GM12878 (cell line): ENCODE data around the gene TEX13D. TPM values are rescaled to one million over a fixed set of nuclear protein-coding genes. Genes with fewer than 3 reads are reported as not detected.

ENCODE experiments used
- ATAC-seq: fragments of 200-7000 bp; cut with Tn5 transposase; 3 replicates; pipeline ENCODE4 v1.9.1; 2020; ENCODE audit warnings: mild to moderate bottlenecking, moderate library complexity
- BruUV-seq: library from RNA; stranded (reverse); fragments of 400-500 nt; replicated peaks from 2 replicates; lab custom pipeline; 2021; lab: Mats Ljungman, UMichigan
- CTCF ChIA-PET: fragments of 300-600 bp; sonication (Branson Sonifier 250); formaldehyde crosslinking; extraction: SDS; loops from one replicate; lab custom pipeline; 2021; ENCODE audit warnings: inconsistent platforms; lab: Yijun Ruan, JAX
- POLR2A ChIA-PET: fragments of 350-600 bp; formaldehyde crosslinking; extraction: SDS; loops from one replicate; lab custom pipeline; 2021; ENCODE audit warnings: inconsistent platforms; lab: Charles Lee
- RAD21 ChIA-PET: fragments of 300-600 bp; sonication (Branson Sonifier 250); formaldehyde crosslinking; loops from one replicate; lab custom pipeline; 2023; ENCODE audit warnings: antibody characterized with exemption; ENCODE audit not compliant: unreplicated experiment; lab: Charles Lee
- SMC1A ChIA-PET: fragments of 300-600 bp; sonication (Branson Sonifier 250); formaldehyde crosslinking; loops from one replicate; lab custom pipeline; 2023; ENCODE audit not compliant: unreplicated experiment, uncharacterized antibody; lab: Charles Lee
- DNase-seq: peaks from one replicate; pipeline ENCODE4 v3.0.0-alpha.2; 2011; ENCODE audit warnings: low read depth, low spot score
- FAIRE-seq: peaks from 3 replicates; lab custom pipeline; 2011; peaks lifted over from hg19 to GRCh38; lab: Jason Lieb, UNC
- H2AFZ ChIP-seq: 2 replicates; pipeline ENCODE4 v1.6.0; 2011; ENCODE audit warnings: low read depth, low read length, control low read depth; ENCODE audit not compliant: control insufficient read depth
- H3K27ac ChIP-seq: 2 replicates; pipeline ENCODE4 v1.5.1; 2011; ENCODE audit warnings: control low read depth; ENCODE audit not compliant: control insufficient read depth, insufficient read depth
- H3K27me3 ChIP-seq, 2 experiments: replicated peaks in 1 of 2; 2 replicates each; pipeline versions ENCODE4 v1.6.0 to v1.6.1; 2011; ENCODE audit warnings: low read length in 1 of 2; ENCODE audit not compliant: control insufficient read depth in 2 of 2, insufficient read depth in 2 of 2
- H3K36me3 ChIP-seq, 2 experiments: 2 replicates each; pipeline ENCODE4 v1.5.1; 2011; ENCODE audit warnings: low read length in 1 of 2; ENCODE audit not compliant: control insufficient read depth in 2 of 2, insufficient read depth in 2 of 2
- H3K4me1 ChIP-seq: 2 replicates; pipeline ENCODE4 v1.6.1; 2011; ENCODE audit warnings: mild to moderate bottlenecking, low read length, moderate library complexity, mixed read lengths; ENCODE audit not compliant: control insufficient read depth, insufficient read depth
- H3K4me2 ChIP-seq: 2 replicates; pipeline ENCODE4 v1.6.0; 2011; ENCODE audit warnings: control low read depth; ENCODE audit not compliant: control insufficient read depth, insufficient read depth
- H3K4me3 ChIP-seq: fragments of 200-600 bp; sonication (generic); 2 replicates; pipeline ENCODE4 v1.5.1; 2016
- H3K79me2 ChIP-seq: 2 replicates; pipeline ENCODE4 v1.6.0; 2011; ENCODE audit warnings: low read length; ENCODE audit not compliant: control insufficient read depth, insufficient read depth
- H3K9ac ChIP-seq: 2 replicates; pipeline ENCODE4 v1.8.0; 2011; ENCODE audit warnings: low read length, control low read depth, mixed read lengths; ENCODE audit not compliant: control insufficient read depth, insufficient read depth
- H3K9me3 ChIP-seq: replicated peaks from 3 replicates; pipeline ENCODE4 v1.5.1; 2011; ENCODE audit warnings: mild to moderate bottlenecking, low read length; ENCODE audit not compliant: control insufficient read depth, insufficient read depth
- H4K20me1 ChIP-seq: 2 replicates; pipeline ENCODE4 v1.6.0; 2011; ENCODE audit not compliant: control insufficient read depth, insufficient read depth
- EGR1 ChIP-seq, 2 experiments: IDR thresholded peaks; 1 replicate in 1 of 2; 2 replicates in 1 of 2; pipeline ENCODE4 v1.6.1; 2011 to 2012; ENCODE audit warnings: low read depth in 2 of 2, low read length in 2 of 2, borderline replicate concordance in 1 of 2, mild to moderate bottlenecking in 1 of 2, moderate library complexity in 1 of 2
- MTA2 ChIP-seq: fragments of 450-650 bp; IDR thresholded peaks from 2 replicates; pipeline ENCODE4 v1.6.1; 2016; ENCODE audit warnings: low read depth, mild to moderate bottlenecking, moderate library complexity
- NFYA ChIP-seq: IDR thresholded peaks from 2 replicates; pipeline ENCODE4 v1.6.1; 2011; ENCODE audit warnings: low read depth, mild to moderate bottlenecking, low read length, improper control_type of control experiment, borderline replicate concordance
- NR2C1 ChIP-seq: fragments of 450-650 bp; IDR thresholded peaks from 2 replicates; pipeline ENCODE4 v1.6.1; 2017; ENCODE audit warnings: antibody characterized with exemption, mild to moderate bottlenecking, moderate library complexity
- PAX5 ChIP-seq: IDR thresholded peaks from 2 replicates; pipeline ENCODE4 v1.6.1; 2011; ENCODE audit warnings: low read depth, low read length, borderline replicate concordance
- SREBF2 ChIP-seq: IDR thresholded peaks from 2 replicates; pipeline ENCODE4 v1.6.1; 2012; ENCODE audit warnings: mild to moderate bottlenecking, low read length
- YY1 ChIP-seq: IDR thresholded peaks from 2 replicates; pipeline ENCODE4 v1.6.1; 2011; ENCODE audit warnings: low read depth, mild to moderate bottlenecking, low read length
- ZNF384 ChIP-seq: IDR thresholded peaks from 2 replicates; pipeline ENCODE4 v1.6.1; 2012; ENCODE audit warnings: low read depth, mild to moderate bottlenecking, low read length, improper control_type of control experiment, borderline replicate concordance
- WGBS: methylation state at CpG from one replicate; pipeline ENCODE4 v1.1.6; 2016; ENCODE audit warnings: low lambda C conversion rate; ENCODE audit not compliant: insufficient replicate concordance, insufficient coverage; ENCODE audit errors: missing lambda C conversion rate; 5-methylcytosine and 5-hydroxymethylcytosine counted together
- in situ Hi-C: fragments of 300-500 bp; cut with MboI; formaldehyde crosslinking; loops from 9 replicates; pipeline ENCODE4 v1.14.3; 2018; ENCODE audit warnings: mixed read lengths
- intact Hi-C: fragments of 100-400 bp; cut with micrococcal nuclease; formaldehyde crosslinking; loops from one replicate; pipeline ENCODE4 v1.14.2; 2022; ENCODE audit not compliant: unreplicated experiment
- polyA plus RNA-seq, 11 experiments: library from polyadenylated mRNA; depleted of rRNA in 4 of 11; unstranded in 6 of 11; stranded (reverse) in 5 of 11; fragments of >200 nt; fragmentation: Nextera tagmentation in 4 of 11; fragmentation: Illumina TruSeq in 1 of 11; extraction: Ambion mirVana in 4 of 11; extraction: Trizol in 1 of 11; gene quantifications; 1 replicate in 1 of 11; 2 replicates in 10 of 11; pipeline versions ENCODE4 v1.2.1 to v1.2.3, GENCODE V29; 2011 to 2016; ENCODE audit warnings: inconsistent platforms in 2 of 11, missing spikeins in 2 of 11, low read depth in 1 of 11
- total RNA-seq, 4 experiments: library from RNA; depleted of rRNA in 3 of 4; stranded (reverse); fragments of >200 nt in 3 of 4; fragmentation: Illumina TruSeq in 1 of 4; extraction: Trizol in 1 of 4; gene quantifications; 2 replicates each; pipeline versions ENCODE4 v1.2.1 to v1.2.3, GENCODE V29; 2013 to 2021
- TF ChIP-seq, protein P1 (sequence below): fragments of 450-650 bp; IDR thresholded peaks from 2 replicates; pipeline ENCODE4 v1.6.1; 2017; ENCODE audit warnings: mild to moderate bottlenecking, moderate library complexity

Gene TEX13D
- total and polyA plus RNA-seq, 10 of the 15 experiments (the other 5 are each of a cell fraction or from before 2014, with no cell fraction given), result 0.11 to 2.9 (median 0.19) TPM; not detected in 1

DNA sequence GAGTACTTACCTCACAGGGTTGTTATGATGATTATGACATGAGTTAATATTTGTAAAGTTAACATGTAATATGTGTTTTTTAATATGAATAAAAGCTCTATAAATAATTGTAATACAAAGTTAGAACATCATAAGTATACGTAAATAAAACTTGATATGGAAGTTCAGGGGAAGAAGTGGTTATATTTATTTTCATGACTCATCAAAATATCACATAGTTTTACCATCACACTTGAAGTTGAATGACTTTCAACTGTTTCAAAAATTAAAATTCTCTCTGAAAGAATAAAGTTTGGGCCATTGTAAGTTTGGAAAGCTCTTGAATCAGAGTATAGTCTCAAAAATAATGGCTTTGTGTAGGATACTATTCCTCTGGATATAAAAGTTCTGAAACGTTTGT lies 22.2 kb downstream of the TEX13D start:
- no peaks in the 10 kb centered on the region for H3K9me3 ChIP-seq
- H2AFZ ChIP-seq, result no peak overlapping the region
- no peak for ATAC-seq
- H4K20me1 ChIP-seq, result no peaks in the 10 kb centered on the region
- WGBS, result 2% methylated on average over 2 of the region's 2 CpGs
- FAIRE-seq, result no peak
- no peak overlapping the region for H3K9ac ChIP-seq
- no peaks in the 10 kb centered on the region for H3K79me2 ChIP-seq
- intact Hi-C loops, result no loop called here
- H3K27me3 ChIP-seq, result no peaks in the 10 kb centered on the region
- ChIA-PET CTCF (interaction anchor here (0.9 to 1.3 kb wide), 4 partner anchors 9 to 777 kb away, joined by 3 to 4 read pairs (median 3); partner anchors contain the start of gene SH2D1A), POLR2A (no interaction called here), RAD21 (interaction anchor here (0.8 kb wide), 1 partner anchor 52 kb away, joined by 3 read pairs; no protein-coding TSS in a partner anchor), SMC1A (interaction anchor here (1.2 to 1.6 kb wide), 4 partner anchors 9 to 24 kb away, joined by 3 to 5 read pairs (median 4); no protein-coding TSS in a partner anchor)
- no peaks in the 10 kb centered on the region for H3K36me3 ChIP-seq
- no peaks in the 10 kb centered on the region for H3K4me1 ChIP-seq
- H3K27ac ChIP-seq, result no peak overlapping the region
- no peak for TF ChIP-seq MTA2
- TF ChIP-seq EGR1 (IDR thresholded peaks at IDR 0.05; ENCODE audit: borderline replicate concordance in 1 of 2, low read depth in 2 of 2, low read length in 2 of 2), result no peak
- TF ChIP-seq PAX5, result no peak
- TF ChIP-seq SREBF2, result no peak
- no peak for TF ChIP-seq YY1
- no peak for TF ChIP-seq NR2C1
- TF ChIP-seq, protein P1, sequence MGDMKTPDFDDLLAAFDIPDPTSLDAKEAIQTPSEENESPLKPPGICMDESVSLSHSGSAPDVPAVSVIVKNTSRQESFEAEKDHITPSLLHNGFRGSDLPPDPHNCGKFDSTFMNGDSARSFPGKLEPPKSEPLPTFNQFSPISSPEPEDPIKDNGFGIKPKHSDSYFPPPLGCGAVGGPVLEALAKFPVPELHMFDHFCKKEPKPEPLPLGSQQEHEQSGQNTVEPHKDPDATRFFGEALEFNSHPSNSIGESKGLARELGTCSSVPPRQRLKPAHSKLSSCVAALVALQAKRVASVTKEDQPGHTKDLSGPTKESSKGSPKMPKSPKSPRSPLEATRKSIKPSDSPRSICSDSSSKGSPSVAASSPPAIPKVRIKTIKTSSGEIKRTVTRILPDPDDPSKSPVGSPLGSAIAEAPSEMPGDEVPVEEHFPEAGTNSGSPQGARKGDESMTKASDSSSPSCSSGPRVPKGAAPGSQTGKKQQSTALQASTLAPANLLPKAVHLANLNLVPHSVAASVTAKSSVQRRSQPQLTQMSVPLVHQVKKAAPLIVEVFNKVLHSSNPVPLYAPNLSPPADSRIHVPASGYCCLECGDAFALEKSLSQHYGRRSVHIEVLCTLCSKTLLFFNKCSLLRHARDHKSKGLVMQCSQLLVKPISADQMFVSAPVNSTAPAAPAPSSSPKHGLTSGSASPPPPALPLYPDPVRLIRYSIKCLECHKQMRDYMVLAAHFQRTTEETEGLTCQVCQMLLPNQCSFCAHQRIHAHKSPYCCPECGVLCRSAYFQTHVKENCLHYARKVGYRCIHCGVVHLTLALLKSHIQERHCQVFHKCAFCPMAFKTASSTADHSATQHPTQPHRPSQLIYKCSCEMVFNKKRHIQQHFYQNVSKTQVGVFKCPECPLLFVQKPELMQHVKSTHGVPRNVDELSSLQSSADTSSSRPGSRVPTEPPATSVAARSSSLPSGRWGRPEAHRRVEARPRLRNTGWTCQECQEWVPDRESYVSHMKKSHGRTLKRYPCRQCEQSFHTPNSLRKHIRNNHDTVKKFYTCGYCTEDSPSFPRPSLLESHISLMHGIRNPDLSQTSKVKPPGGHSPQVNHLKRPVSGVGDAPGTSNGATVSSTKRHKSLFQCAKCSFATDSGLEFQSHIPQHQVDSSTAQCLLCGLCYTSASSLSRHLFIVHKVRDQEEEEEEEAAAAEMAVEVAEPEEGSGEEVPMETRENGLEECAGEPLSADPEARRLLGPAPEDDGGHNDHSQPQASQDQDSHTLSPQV, result no peak
- TF ChIP-seq NFYA, result no peak
- TF ChIP-seq ZNF384, result no peak
- DNase-seq, result no peak
- in situ Hi-C loops, result no loop called here
- no peak overlapping the region for H3K4me2 ChIP-seq
- no peak overlapping the region for H3K4me3 ChIP-seq
- no TSS peak for BruUV-seq
